Type B pancreatic cell (in vitro differentiated cells): ENCODE data around the gene TSHZ2. TPM values are rescaled to one million over a fixed set of nuclear protein-coding genes. Genes with fewer than 3 reads are reported as not detected.
A peak's percentile ranks its signal among the peaks of the same experiment; 100 is the strongest.

ENCODE experiments used
- DNase-seq: peaks from one replicate; pipeline ENCODE4 v3.0.0; 2021; ENCODE audit warnings: mixed read lengths; ENCODE audit not compliant: unreplicated experiment; ENCODE audit errors: extremely low spot score
- H3K27ac Mint-ChIP-seq: 2 replicates; pipeline ENCODE4 v1.8.0; 2021; ENCODE audit warnings: mild to moderate bottlenecking, mixed read lengths
- H3K27me3 Mint-ChIP-seq: 2 replicates; pipeline ENCODE4 v1.8.0; 2021; ENCODE audit warnings: mixed read lengths
- H3K36me3 Mint-ChIP-seq: 2 replicates; pipeline ENCODE4 v1.8.0; 2021; ENCODE audit warnings: mixed read lengths
- H3K4me1 Mint-ChIP-seq: one replicate; pipeline ENCODE4 v1.8.0; 2021; ENCODE audit warnings: mixed read lengths; ENCODE audit not compliant: unreplicated experiment
- H3K4me3 Mint-ChIP-seq: 2 replicates; pipeline ENCODE4 v1.8.0; 2021; ENCODE audit warnings: mild to moderate bottlenecking, mixed read lengths
- H3K9me3 Mint-ChIP-seq: 2 replicates; pipeline ENCODE4 v1.8.0; 2021; ENCODE audit warnings: mixed read lengths
- CTCF ChIP-seq: fragments of 200-600 bp; sonication (generic); conservative IDR thresholded peaks from 2 replicates; pipeline ENCODE4 v1.5.0; 2021; ENCODE audit warnings: antibody characterized with exemption, mild to moderate bottlenecking
- total RNA-seq: library from RNA; stranded (reverse); gene quantifications from 2 replicates; pipeline ENCODE4 v1.2.1, GENCODE V29; 2021; ENCODE audit warnings: low replicate concordance

Gene TSHZ2
- total RNA-seq, 1 donor from 2014 or later: 45.5 TPM

DNA sequence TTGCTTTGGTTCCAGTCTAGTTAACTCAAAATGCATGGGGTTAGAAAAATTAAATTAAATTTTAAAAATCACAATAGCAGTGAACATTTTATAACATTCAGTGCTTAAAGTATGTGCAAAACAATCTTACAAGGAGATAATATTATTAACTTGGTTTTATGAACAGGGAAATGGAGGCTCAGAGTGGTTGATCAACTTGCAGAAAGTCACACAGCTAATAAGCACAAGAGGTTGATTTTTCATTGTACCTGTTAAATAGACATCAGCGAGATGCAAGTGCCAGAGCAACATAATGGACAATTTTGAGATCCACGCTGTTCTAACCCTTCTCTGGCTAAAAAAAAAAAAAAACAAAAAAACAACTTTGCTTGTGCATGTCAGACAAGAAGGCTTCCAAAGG is 219.8 kb downstream of the TSHZ2 start:
- no peak for DNase-seq
- H3K27ac Mint-ChIP-seq: no peak overlapping the region

GRCh38 chr20:53194306-53195290 is 222.4 kb downstream of the TSHZ2 start:
- Mint-ChIP-seq H3K27me3 (peaks cover 2% of the 10 kb centered on the region), H3K4me1 (peaks cover 32% of the 10 kb centered on the region), H3K9me3 (peaks cover 4% of the 10 kb centered on the region), H3K27ac (peak overlapping the region; percentile 78), H3K36me3 (peaks cover 6% of the 10 kb centered on the region), H3K4me3 (peak overlapping the region; percentile 56)
- TF ChIP-seq CTCF: peak; percentile 18
- DNase-seq: no peak

More for the DNA sequence above, 219.8 kb downstream of the TSHZ2 start:
- Mint-ChIP-seq H3K36me3 (peaks cover 5% of the 10 kb centered on the region), H3K27me3 (no peaks in the 10 kb centered on the region), H3K4me1 (peaks cover 46% of the 10 kb centered on the region), H3K9me3 (peaks cover 4% of the 10 kb centered on the region), H3K4me3 (no peak overlapping the region)
- no peak for TF ChIP-seq CTCF

DNA sequence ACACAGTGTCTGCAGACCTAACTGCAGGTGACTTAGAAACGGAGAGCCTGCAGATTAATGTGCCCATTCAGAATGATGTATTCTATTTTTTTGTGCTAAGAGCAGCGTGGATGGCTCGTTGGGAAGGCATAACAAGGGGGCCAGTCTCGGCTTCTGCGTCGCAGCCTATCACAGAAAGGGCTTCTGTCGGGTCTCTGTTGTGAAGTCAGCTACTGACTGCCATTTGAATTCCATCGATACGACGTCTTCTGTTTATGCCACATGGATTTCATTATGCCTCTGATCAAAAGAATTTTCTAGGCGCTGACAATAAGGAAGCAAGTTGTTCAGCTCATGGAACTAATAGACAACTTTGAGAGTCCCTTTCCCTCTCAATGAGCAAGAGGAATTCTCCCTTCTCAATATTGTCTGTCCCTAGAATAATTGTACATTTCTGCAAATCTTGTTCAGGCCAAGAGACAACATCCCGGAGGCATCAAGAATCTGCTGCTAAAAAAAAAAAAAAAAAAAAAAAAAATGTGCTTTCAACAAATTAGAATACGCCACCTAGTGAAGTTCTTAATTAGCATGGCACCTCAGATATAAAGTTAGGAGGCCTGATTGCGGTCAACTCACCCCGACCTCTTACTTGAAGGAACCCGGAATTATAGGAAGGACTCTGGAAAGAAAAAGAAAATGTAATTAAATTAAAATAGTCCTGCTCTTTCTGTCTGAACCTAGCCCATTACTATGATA is 223.9 kb downstream of the TSHZ2 start:
- H3K4me1 Mint-ChIP-seq: peaks cover 32% of the 10 kb centered on the region
- H3K27ac Mint-ChIP-seq: peak overlapping the region; percentile 65
- peaks cover 4% of the 10 kb centered on the region for H3K9me3 Mint-ChIP-seq
- peak overlapping the region; percentile 6 for H3K4me3 Mint-ChIP-seq
- H3K27me3 Mint-ChIP-seq: peaks cover 5% of the 10 kb centered on the region
- DNase-seq: no peak
- H3K36me3 Mint-ChIP-seq: peaks cover 14% of the 10 kb centered on the region
- TF ChIP-seq CTCF: no peak

DNA sequence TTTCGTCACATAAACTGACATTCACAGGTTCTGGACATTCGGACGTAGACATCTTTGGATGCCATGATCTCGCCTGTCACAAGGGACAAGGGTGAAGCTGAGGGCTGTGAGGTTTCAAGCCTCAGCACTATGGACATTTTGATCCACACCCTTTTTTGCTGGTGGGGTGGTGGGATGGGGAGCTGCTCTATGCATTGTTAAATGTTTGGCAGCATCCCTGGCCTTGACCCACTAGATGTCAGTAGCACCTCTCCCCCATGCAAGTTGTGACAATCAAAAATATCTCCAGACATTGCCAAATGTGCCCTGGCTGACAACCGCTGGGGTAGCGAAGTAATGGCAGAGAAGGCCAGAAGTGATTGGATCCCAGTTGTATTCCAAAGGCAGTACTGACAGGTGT is 229.4 kb downstream of the TSHZ2 start:
- no peak for TF ChIP-seq CTCF
- H3K36me3 Mint-ChIP-seq: peaks cover 9% of the 10 kb centered on the region
- H3K4me1 Mint-ChIP-seq: peaks cover 3% of the 10 kb centered on the region
- H3K27me3 Mint-ChIP-seq: peaks cover 5% of the 10 kb centered on the region
- no peaks in the 10 kb centered on the region for H3K9me3 Mint-ChIP-seq
- no peak overlapping the region for H3K27ac Mint-ChIP-seq
- DNase-seq: no peak
- H3K4me3 Mint-ChIP-seq: no peak overlapping the region

DNA sequence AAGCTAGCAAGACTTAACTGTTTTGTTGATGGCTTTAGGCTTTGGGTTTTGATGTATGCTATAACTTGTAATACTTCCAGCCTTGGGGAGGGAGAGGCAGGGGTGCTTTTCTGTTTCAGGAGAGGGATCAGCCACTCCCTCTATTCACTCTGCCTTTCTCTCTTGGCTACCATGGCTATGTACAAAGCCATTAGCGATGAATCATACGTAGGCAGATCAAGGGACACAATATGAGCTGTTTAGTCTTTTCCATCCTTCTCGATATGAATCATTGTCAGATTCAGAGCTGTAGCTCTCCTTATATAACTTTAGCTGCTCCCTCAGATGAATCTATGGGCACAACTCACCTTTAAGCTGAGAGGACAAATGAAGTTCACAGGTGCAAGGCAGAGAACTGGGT is 230.6 kb downstream of the TSHZ2 start:
- H3K27me3 Mint-ChIP-seq: peaks cover 5% of the 10 kb centered on the region
- TF ChIP-seq CTCF: no peak

More for the DNA sequence above, 230.6 kb downstream of the TSHZ2 start:
- Mint-ChIP-seq H3K4me3 (no peak overlapping the region), H3K4me1 (peaks cover 4% of the 10 kb centered on the region), H3K27ac (no peak overlapping the region), H3K36me3 (peaks cover 9% of the 10 kb centered on the region), H3K9me3 (no peaks in the 10 kb centered on the region)
- no peak for DNase-seq
